ENCODE results near the gene SLC43A3.

SLC43A3 gene

DNA sequence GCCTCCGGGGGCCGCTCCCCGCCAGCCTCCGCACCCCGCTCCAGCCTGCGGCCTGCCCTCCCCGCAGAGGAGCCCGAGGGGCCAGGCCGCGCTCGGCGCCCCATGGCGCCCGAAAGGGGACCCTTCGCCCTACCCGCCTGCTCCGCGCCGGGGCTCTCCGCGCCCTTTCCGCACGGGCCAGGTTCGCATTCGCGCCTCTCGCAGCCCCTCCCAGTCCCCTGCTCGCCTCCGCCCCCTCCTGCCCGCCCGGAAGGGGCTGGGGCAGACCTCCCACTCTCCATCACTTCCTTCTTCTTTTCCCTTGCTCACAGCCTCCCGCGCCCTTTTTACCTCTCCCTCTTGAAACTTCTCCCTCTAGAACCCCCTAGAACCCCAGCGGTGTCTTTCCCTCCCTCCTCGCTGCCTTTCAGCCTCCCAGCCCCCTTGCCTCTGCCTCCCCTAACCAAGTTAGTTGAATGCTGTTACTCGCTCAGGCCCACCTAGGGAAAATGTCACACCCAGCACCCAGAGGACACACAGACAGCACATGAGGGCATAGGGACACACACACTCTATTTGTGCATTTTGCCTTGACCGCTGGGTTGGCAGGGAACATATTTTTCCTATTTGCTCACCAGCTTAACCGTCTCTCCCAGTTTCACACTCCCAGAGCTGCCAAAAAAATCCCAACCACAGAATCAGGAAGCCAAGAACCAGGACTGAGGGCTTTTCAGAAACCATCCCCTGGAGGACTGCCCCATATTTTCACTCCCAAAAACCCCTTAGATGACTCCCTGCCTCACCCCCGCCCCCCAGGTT, at the start of gene SLC43A3:
TSS of gene SLC43A3 (minus strand) at position 193 of the 798 bp plus-strand sequence. CDS start 949 bp downstream, outside the sequence.
- DNase-seq (ENCODE audit: low read depth), result peak; percentile 45

DNA sequence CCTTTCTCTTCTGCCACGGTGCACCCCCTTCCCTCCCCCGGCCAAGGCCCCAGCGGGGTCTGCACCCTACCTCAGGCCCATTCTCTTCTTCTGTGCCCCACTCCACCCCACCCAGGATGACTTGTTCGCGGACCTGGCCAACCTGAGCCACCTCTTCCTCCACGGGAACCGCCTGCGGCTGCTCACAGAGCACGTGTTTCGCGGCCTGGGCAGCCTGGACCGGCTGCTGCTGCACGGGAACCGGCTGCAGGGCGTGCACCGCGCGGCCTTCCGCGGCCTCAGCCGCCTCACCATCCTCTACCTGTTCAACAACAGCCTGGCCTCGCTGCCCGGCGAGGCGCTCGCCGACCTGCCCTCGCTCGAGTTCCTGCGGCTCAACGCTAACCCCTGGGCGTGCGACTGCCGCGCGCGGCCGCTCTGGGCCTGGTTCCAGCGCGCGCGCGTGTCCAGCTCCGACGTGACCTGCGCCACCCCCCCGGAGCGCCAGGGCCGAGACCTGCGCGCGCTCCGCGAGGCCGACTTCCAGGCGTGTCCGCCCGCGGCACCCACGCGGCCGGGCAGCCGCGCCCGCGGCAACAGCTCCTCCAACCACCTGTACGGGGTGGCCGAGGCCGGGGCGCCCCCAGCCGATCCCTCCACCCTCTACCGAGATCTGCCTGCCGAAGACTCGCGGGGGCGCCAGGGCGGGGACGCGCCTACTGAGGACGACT, 49.3 kb upstream of the SLC43A3 start:
- DNase-seq (ENCODE audit: low read depth), result no peak

DNA sequence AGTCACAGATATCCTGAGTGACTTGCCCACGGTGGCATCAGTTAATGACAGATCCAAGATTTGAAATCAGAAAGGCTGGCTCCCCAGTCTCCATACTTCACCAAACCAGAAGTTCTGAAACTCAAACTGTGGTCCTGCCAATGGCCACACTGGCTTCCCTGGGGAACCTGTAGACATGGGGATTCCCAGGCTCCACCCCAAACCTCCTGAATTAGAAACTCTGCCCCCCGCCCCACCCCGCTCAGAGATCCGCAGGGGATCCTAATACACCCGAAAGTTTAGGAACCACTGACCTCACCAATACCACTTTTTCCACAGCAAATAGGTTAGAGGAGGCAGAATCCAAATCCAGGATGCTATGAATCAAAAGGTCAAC, 48.7 kb upstream of the SLC43A3 start:
- no peak for DNase-seq (ENCODE audit: low read depth)

DNA sequence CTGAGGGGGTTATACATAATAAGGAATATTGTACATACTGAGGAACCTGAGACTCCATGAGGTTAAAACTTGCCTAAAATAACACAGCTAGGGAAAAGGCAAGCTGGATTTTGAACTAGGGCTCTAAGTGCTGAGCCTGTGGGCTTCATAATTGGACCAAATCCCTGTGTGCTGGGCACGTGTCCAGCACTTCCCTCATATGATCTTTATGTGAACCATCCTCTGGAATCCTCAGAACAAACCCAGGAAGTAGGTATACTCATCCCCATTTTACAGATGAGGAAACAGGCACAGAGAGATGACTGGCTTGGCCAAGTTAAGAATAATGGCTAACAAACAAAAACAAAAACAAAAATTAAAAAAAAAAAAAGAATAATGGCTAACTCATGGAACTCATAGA, 48.3 kb upstream of the SLC43A3 start:
- no peak for DNase-seq (ENCODE audit: low read depth)

DNA sequence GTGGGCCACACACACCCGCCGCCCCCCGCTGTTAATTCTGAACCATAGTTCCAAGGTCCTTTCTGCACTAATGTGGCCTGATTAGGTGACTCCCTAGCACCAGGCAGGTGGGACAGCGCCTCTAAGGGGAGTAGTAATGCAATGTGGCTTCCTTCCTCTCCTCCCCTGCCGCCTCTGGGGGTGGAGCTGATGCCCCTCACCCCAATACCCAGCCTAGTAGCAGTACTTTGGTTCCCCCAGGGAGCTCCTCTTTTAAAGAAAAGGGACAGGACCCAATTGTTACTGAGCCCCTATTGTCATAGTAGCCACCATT, 47.8 kb upstream of the SLC43A3 start:
- DNase-seq (ENCODE audit: low read depth), result no peak

DNA sequence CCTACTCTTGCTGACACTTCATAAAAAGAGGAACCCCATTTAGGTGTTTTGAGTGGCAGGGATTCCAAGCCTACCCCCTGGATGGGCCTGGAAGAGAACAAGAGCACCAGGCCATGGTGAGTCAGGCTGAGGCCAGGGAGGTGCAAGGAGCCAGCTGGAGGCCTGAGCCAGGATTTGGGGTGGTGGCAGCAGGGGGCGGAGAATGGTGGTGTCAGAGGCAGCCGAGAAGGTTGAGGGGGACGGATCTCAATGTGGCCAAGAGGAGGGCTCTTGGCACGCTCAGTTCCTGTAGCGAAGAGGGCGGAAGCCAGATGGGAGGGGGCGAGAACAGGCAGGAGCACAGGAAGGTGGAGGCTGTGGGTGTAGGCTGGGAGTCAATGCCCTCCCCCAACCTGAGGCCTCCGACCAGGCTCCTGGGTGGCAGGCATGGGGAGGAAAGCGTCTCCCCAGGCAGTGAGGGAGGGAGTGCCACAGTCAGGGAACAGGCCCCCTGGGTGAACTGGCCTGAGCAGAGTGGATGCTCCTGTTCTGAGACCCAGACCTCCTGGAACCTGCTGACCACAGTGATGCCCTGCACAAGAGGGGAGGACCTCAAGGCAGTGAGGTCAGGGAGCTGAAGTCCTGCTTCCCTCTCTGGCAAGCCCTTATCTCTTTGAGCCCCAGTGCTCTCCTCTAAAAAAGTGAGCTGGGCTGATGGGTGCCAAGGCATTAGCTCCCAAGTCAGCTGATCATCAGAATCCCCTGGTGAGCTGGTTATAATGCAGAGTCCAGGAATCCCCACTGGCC, 47.3 kb upstream of the SLC43A3 start:
- no peak for DNase-seq (ENCODE audit: low read depth)

DNA sequence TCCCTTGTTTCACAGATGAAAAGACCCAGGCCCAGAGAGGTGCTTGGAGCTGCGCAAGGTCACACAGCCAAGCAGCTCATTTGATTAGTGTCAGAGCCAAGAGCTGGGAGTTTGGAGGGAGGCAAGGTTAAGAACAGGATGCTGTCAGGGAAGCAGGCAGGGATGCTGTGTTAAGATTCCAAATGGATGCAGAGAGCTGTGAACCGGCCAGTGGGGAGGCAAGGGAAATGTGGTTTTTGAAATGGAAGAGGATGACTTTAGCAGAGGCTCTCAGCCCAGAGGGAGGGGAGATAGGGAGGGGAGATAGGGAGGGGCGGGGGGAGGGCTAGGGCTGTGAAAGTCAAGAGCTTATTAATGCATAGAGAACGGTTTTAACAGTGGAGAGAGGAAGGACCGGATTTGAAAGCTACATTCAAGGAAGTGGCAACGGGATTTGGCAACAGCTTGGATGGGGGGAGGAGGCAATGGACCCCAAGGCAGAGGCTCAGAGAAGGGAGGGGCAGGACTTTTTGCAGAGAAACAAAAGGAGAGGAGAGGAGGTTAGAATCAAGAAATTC, 46.4 kb upstream of the SLC43A3 start:
- DNase-seq (ENCODE audit: low read depth), result no peak

DNA sequence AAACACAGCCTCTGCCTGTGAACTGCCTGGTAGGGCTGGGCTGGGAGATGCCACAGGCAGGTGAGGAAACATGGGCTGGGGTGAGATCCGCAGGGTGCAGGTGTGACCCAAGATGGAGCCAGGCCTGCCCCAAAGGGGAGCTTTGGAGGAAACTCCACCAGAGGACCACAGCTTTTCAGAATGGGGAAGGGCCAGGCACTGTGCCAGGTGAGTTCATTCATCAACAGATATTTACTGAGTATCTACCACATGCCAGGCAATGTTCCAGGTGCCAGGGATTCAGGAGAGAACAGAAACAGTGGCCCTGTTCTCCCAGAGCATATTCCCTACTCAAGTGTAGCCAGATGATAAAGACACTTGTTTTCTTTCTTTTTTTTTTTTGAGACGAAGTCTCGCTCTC, 44.6 kb upstream of the SLC43A3 start:
- DNase-seq (ENCODE audit: low read depth), result no peak

DNA sequence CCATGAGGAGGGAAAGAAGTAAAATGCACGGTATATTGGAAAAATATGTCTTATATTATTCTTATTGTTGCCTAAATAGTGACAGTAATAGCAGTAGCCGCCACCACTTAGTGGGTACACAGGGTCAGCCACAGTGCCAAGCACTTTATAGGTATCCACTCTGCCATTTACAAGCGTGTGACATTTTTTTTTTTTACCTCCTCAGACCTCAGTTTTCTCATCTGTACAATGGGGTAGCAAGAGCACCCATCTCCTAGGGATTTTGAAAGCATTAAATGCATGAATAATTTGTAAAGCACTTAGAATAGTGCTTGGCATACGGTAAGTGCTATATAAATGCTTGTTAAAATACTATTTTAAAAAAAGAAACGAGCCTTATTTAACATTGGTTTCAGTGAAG, 42.3 kb upstream of the SLC43A3 start:
- DNase-seq (ENCODE audit: low read depth), result no peak

DNA sequence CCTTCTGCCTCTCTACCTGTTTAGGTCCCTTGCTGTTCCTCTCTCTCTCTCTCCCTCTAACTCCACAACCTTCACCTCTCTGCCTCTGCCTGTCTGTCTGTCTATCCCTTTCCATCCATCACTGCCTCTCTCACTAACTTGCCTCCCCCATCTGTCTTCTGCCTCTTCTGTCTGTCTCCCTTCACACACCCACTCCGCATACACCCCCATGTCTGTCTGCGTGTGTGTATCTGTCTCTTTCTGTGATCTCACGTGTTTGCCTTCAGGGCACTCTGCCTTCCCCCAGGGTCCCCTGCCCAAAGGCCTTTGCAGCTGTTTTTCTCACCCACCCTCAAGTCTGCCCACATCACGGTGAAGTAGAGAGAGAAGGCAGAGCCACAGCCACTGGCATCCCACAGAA, 41.4 kb upstream of the SLC43A3 start:
- DNase-seq (ENCODE audit: low read depth), result no peak

DNA sequence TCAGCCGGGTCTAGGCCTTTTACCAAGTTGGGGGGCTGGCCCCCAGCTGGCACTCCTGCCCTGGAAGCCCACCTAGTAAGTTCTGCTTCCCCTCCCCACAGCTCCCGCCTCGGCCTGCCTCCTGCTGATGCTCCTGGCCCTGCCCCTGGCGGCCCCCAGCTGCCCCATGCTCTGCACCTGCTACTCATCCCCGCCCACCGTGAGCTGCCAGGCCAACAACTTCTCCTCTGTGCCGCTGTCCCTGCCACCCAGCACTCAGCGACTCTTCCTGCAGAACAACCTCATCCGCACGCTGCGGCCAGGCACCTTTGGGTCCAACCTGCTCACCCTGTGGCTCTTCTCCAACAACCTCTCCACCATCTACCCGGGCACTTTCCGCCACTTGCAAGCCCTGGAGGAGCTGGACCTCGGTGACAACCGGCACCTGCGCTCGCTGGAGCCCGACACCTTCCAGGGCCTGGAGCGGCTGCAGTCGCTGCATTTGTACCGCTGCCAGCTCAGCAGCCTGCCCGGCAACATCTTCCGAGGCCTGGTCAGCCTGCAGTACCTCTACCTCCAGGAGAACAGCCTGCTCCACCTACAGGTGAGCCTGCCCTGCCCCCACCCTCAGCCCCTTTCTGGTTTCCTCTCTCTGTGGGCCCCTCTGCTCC, 40.7 kb upstream of the SLC43A3 start:
- DNase-seq (ENCODE audit: low read depth), result no peak

DNA sequence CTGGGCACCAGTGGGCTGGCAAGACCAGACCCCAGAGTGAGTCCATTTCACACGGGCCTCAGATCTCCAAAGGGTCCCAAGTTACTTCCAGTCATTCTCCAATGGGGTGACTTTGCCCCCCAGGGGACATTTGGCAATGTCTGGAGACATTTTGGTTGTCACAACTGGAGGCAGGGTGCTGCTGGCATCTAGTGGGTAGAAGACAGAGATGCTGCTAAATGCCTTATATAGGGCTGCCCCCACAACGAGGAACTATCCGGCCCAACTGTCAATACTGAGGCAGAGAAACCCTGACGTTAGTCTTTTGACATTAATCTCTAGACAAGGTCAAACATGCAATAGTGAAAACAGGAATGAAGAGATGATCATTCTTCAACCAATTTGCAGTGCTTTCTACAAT, 39.8 kb upstream of the SLC43A3 start:
- no peak for DNase-seq (ENCODE audit: low read depth)

DNA sequence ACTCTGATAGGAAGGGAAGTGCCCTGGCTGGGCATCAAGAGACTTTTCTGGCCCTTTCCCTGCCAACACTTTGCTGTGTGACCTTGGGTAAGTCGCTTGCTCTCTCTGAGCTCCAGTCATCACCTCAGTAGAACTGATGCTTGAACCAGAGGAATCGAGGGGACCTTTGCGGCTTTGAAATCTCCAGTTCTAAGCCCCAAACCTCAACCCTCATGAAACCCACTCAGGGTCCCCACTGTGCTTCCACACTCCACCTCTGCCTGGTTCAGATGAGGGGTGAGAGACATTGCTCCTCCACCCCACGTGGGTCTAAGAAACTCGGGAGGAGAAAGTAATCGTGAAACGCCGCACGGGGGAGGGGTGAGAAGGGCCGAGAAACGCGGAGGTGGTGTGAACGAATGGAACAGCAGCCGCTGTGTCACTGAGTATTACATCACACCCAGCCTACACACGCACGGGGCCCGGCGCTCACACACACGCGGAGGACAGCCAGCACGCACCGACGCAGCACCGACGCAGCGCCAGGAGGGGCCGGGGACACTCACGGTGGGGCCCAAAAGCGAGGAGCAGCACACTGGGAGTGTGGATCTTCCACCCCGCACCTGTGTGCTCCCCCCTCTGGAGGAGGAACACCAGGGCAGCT, 37.7 kb upstream of the SLC43A3 start:
- DNase-seq (ENCODE audit: low read depth), result no peak

DNA sequence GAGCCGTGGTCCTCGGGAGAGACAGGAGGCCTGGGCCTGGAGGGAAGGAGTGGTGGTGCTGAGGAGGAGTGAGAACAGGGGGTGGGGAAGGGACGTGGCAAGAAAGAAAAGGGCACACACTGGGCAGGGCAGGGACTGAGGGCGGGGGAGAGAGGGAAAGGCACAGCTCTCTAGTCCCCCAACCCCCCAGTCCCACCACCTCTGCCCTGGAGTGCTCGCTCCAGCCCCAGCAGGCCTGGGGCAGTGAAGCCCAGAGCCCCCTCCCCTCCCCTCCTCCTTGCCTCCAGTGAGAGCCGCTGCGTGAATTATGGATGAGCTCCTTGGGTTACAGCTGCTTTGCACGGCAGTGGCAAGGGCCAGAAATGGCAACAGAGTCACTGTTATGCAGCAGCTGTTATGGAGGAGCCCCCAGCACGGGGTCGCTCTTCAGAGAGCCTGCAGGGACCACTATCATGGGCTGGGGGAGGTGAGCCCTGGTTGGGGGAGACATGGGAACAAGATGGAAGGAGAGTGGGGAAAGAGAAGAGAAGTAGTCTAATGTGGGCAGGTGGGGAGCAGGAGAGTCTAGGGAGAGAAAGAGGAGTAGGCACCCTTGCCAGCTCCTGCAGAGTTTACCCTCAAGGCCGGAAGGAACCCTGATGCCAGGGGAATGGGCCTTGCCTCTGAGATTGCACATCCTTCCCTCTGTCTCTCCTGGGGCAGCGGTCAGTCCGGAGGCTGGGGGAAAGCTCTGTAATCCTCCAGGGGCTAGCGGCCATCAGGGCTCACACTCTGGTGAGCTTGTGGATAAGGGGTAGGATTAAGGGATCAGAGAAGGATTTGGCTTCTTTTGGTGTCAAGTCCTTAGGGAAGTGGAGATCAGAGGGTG, 37.0 kb upstream of the SLC43A3 start:
- no peak for DNase-seq (ENCODE audit: low read depth)

DNA sequence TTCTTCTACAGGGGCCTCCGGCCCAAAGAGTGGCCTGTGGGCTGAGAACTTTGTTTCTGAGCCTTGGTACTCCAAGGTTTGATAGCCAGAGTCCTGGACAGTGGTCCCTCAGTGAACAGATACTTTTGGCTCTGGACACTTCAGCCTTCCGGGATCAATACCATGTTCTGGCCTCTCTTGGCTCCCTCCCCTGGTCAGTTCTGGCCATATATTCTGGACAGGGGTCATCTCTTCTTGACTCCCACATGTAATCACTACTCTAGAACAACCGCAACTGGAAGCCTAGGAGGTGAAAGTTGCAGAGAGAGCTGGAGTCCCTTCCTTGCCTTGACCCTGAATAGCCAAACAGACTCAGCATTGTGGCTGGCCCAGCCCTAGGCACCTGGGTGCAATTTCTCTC, 35.7 kb upstream of the SLC43A3 start:
- no peak for DNase-seq (ENCODE audit: low read depth)

DNA sequence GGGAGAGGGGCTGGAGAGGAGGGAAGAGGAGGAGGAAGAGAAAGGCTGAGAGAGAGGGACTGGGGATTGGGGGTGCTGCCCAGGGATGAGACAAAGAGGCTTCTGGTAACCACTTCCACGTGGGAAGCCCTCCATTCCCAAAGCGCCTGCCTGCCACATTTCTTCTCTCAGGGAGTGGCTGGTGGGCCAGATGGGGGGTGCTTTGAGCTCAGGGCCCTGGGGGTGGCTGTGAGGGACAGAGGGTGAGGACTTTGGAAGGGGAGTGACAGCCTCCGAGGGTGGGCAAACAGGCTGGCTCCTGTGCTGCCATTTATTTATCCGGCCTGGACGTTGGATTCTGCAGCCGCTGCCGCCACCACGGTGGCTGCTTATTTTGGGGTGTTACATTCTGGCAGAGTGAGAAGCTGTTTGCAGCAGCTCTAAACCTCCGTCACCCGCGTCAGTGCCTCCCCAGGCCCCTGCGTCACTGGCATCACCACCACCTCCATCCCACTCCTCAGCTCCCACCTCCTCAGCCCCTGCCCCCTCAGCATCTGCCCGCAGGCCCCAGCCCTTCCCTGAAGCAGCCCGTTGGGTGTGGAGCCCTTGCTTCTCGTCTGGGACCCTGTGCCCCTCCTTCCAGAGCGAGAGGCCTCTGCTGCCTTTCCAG, 35.0 kb upstream of the SLC43A3 start:
- DNase-seq (ENCODE audit: low read depth), result no peak

DNA sequence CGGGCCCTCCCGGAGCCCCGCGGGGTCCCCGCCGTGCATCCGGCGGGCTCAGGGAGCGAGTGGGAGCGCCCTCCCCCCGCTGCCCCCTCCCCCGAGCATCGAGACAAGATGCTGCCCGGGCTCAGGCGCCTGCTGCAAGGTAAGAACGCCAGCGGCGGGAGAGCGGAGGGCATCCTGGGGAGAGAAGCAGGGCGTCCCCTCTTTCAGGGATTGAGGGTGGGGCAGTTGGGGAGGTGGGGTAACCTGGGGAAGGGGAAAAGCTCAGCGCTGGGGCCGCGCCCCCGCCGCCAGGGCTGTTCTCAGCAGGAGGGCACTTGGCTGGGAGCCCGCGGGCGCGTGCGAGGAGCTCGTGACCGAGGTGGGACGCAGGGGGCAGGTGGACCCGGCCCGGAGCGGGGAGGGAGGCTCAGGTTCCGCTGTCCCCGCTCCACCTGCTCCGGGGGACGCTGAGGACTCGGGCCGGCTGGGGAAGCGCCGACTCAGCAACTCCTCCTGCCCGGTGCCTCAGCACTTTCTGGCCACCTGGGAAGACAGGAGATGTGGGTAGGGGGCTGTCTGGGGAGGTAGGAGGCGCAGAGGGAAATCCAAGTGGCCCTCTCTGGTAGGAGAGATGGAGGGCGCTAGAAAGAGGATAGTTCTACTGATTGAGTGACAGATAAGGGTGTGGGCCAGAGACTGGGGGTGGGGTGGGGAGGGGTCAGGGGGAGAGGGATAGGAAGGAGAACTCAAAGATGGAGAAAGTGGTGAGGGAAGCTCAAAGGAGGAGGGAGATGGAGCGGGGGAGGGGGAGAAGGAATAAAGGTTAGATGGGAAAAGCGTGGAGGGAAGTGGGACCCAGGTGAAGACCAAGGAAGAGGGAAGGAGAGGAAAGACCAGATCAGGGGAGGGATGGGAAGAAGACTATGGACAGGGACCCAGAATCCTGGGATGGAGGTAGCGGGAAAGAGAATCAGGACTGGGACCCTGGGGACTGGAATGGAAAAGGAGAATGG, 34.1 kb upstream of the SLC43A3 start:
- DNase-seq (ENCODE audit: low read depth), result no peak

DNA sequence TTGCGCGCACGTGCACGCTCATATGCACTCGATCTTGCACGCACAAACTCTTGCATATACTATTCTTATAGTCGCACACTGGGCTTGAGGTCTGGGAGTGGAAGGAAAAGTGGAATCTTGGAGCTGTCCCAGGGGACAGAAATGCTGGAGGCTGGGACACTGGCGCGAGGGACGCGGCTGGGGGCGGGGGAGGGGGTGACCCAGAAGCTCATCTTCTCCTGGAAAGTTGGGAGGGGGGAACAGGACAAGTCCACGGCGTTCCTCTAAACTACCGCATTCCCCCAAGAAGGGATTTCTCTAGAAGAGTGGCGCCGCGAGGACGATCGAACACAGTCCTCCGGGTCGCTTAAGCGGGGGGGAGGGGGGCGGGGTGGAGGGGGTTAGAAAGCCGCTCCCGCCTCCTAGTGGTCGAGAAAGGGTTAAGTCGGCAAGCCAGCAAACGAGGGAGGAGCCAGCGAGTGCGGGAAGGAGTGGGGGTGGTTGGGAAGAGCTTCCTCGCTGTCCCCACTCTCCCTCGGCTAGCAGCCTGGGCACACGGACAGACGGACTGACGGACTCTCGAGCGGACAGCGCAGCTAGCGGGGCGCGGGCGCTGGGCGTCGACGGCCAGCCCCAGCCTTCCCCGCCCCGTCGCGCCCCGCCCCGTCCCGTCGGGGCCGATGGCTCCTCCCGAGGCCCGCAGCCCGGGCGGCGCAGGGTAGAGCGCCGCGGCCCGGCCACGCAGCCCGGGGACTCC, 33.3 kb upstream of the SLC43A3 start, which contains the start of gene RTN4RL2:
TSS of gene RTN4RL2 (plus strand) at position 507 of the 736 bp plus-strand sequence. CDS start 338 bp downstream, outside the sequence.
- no peak for DNase-seq (ENCODE audit: low read depth)
